Sigmoid colon (tissue), 4 donors: Measurements from ENCODE around the gene ZBTB21.

Source experiments
- CTCF ChIP-seq, 4 experiments: fragments of 450-650 bp in 3 of 4; fragments of 200-600 bp in 1 of 4; IDR thresholded peaks; one replicate each; pipeline ENCODE4 v1.5.1; 2016 to 2019; ENCODE audit warnings: antibody characterized with exemption in 4 of 4, mild to moderate bottlenecking in 3 of 4, moderate library complexity in 2 of 4
- EP300 ChIP-seq, 4 donors: sonication (generic); formaldehyde crosslinking; IDR thresholded peaks; one replicate each; pipeline ENCODE4 v1.6.1; 2017; ENCODE audit warnings: antibody characterized with exemption in 4 of 4
- POLR2AphosphoS5 ChIP-seq, 4 donors: sonication (generic); formaldehyde crosslinking; IDR thresholded peaks; one replicate each; pipeline ENCODE4 v1.6.1; 2017; ENCODE audit warnings: antibody characterized with exemption in 4 of 4

DNA sequence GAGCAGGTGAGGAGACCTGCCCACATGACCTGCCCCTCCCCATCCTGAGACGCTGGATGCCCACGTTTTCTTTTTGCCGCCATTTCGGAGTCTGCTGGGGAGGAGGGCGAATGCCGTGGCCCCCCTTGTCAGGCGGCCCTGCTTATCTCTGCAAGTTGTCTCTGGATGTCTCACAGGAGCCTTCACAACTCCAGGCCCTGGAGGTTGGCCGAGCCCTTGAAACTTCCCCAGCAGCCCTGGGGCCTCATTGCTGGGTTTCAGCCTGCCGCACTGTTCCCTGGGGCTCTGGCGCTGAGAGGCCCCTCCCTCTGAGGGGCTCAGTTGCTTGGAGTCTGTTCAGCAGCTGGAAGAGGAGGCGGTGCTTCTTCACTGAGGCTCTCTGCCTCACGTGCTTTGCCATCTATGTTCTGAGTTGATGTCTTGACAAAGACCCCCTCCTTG, 29.8 kb upstream of the ZBTB21 start:
- no peak for TF ChIP-seq CTCF (IDR thresholded peaks at IDR 0.05)
- TF ChIP-seq POLR2AphosphoS5 (IDR thresholded peaks at IDR 0.05) = no peak
- TF ChIP-seq EP300 (IDR thresholded peaks at IDR 0.05) = no peak
